ENCODE results near the gene EN2.

The EN2 gene

GRCh38 chr7:155467846-155468784, 10.2 kb downstream of the EN2 start:
- in situ Hi-C loops (cut with MboI; ENCODE audit: low sequenced_read_pairs, unreplicated experiment) = no loop called here
- TF ChIP-seq, protein P1, sequence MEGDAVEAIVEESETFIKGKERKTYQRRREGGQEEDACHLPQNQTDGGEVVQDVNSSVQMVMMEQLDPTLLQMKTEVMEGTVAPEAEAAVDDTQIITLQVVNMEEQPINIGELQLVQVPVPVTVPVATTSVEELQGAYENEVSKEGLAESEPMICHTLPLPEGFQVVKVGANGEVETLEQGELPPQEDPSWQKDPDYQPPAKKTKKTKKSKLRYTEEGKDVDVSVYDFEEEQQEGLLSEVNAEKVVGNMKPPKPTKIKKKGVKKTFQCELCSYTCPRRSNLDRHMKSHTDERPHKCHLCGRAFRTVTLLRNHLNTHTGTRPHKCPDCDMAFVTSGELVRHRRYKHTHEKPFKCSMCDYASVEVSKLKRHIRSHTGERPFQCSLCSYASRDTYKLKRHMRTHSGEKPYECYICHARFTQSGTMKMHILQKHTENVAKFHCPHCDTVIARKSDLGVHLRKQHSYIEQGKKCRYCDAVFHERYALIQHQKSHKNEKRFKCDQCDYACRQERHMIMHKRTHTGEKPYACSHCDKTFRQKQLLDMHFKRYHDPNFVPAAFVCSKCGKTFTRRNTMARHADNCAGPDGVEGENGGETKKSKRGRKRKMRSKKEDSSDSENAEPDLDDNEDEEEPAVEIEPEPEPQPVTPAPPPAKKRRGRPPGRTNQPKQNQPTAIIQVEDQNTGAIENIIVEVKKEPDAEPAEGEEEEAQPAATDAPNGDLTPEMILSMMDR (IDR thresholded peaks at IDR 0.05; ENCODE audit: borderline replicate concordance, control extremely low read depth, extremely low read depth, insufficient read depth, missing control alignments) = no peak
- DNase-seq (ENCODE audit: low spot score) = no peak

DNA sequence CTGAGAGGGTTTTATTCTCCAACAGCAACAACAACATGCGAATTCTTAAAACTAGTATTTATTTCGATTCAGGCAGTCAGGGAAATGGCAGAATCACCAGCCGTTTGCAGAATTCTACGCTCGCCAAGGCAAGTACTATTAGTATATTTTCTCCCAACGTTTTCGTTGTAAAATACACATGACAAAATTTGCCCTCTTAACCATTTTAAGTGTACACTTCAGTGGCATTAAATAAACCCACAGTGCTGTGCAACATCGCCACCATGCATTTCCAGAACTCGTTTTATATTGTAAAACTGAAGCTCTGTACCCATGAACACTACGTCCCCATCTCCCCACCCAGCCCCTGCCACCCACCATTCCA, 10.8 kb downstream of the EN2 start:
- TF ChIP-seq, protein P1 (IDR thresholded peaks at IDR 0.05; ENCODE audit: borderline replicate concordance, control extremely low read depth, extremely low read depth, insufficient read depth, missing control alignments) = no peak
- in situ Hi-C loops (cut with MboI; ENCODE audit: low sequenced_read_pairs, unreplicated experiment) = no loop called here
- no peak for DNase-seq (ENCODE audit: low spot score)

DNA sequence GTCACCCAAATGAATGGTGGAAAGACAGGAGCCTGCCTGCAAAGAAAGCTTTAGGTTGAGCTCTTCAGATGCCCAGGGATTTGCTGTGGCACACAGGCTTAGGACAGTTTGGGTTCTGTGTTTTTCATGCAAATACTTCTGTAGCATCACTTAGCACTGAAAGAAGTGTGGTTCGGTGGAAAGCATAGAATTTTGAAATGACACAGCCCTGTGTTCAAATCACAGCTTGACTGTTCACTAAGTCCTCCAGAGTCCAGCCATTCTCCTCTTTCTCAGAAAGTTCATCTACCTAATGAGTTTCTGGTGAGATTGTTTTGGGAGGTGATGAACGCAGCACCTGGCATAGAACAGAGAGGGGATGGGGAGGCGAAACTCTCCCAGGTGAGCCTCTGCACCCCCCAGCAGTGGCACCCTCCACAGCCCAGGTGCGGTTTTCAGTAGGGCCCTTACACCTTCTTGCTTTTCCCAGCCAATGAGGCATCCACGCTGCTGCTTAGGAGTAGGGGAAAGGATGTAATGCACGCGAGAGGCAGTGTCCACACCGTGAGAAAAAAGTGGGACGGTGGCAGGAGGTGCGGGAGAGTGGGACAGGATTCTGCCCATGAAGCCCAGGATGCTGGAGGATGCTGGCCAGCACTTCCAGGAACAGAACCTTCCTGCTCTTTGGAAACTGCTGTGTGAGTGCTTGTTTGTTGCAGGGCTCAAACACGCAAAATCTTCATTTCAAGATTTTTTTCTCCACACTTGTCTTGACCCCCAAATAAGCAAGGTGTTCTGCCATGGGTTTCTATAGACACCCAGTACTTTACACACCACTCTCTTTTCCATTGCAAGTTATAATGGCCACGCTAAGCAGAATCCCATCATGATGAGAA, 11.6 kb downstream of the EN2 start:
- TF ChIP-seq, protein P1 (IDR thresholded peaks at IDR 0.05; ENCODE audit: borderline replicate concordance, control extremely low read depth, extremely low read depth, insufficient read depth, missing control alignments) = no peak
- in situ Hi-C loops (cut with MboI; ENCODE audit: low sequenced_read_pairs, unreplicated experiment) = no loop called here
- DNase-seq (ENCODE audit: low spot score) = no peak

- no peak for DNase-seq (ENCODE audit: low spot score)
- TF ChIP-seq, protein P1 (IDR thresholded peaks at IDR 0.05; ENCODE audit: borderline replicate concordance, control extremely low read depth, extremely low read depth, insufficient read depth, missing control alignments) = no peak
- in situ Hi-C loops (cut with MboI; ENCODE audit: low sequenced_read_pairs, unreplicated experiment) = no loop called here
These were observed 12.2 kb downstream of the EN2 start for GRCh38 chr7:155470186-155470487.

GRCh38 chr7:155470686-155471638, 13.0 kb downstream of the EN2 start:
- no peak for DNase-seq (ENCODE audit: low spot score)
- TF ChIP-seq, protein P1 (IDR thresholded peaks at IDR 0.05; ENCODE audit: borderline replicate concordance, control extremely low read depth, extremely low read depth, insufficient read depth, missing control alignments) = no peak
- in situ Hi-C loops (cut with MboI; ENCODE audit: low sequenced_read_pairs, unreplicated experiment) = no loop called here

DNA sequence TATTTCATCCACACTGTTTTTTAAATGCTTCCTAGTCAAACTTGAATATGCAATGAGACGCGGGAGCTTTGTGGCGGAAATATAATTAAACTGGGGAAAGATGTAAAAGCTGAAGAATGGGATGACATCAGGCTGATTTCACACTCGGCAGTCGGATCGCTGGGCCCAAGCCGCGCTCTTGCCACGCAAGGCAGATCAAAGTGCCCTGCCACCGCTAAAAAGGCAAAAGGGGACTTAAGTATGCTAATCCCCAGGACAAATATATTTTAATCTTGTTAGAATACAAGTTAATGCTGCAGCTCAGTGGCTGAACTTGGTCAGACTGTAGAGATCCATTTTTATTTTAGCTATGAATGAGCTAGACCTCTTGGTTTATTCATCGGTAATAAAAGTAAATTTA, 13.8 kb downstream of the EN2 start:
- no peak for DNase-seq (ENCODE audit: low spot score)
- in situ Hi-C loops (cut with MboI; ENCODE audit: low sequenced_read_pairs, unreplicated experiment) = no loop called here
- TF ChIP-seq, protein P1 (IDR thresholded peaks at IDR 0.05; ENCODE audit: borderline replicate concordance, control extremely low read depth, extremely low read depth, insufficient read depth, missing control alignments) = no peak

Data from GM13976 (cell line).